Common myeloid progenitor, CD34-positive (primary cell): ENCODE data around the gene HRH1.

Experiments
- CTCF ChIA-PET: fragments of 350-600 bp; sonication (Branson Sonifier 250); formaldehyde crosslinking; loops from one replicate; lab custom pipeline; 2021; ENCODE audit warnings: antibody characterized with exemption; lab: Charles Lee
- POLR2A ChIA-PET: fragments of 350-600 bp; sonication (Branson Sonifier 250); formaldehyde crosslinking; loops from one replicate; lab custom pipeline; 2021; ENCODE audit warnings: antibody characterized with exemption; lab: Charles Lee
- DNase-seq, 3 donors: peaks; one replicate each; pipeline versions ENCODE4 v3.0.0 to v3.0.0-alpha.2; 2013
- H3K27ac ChIP-seq, 2 experiments: 1 replicate in 1 of 2; 2 replicates in 1 of 2; pipeline ENCODE4 v1.7.0; 2013; ENCODE audit warnings: inconsistent platforms in 2 of 2, low read length in 2 of 2, mild to moderate bottlenecking in 2 of 2, low read depth in 1 of 2, moderate library complexity in 1 of 2; ENCODE audit not compliant: severe bottlenecking in 2 of 2, insufficient read depth in 1 of 2, poor library complexity in 1 of 2
- H3K27me3 ChIP-seq, 5 experiments: replicated peaks in 2 of 5; 1 replicate in 3 of 5; 2 replicates in 2 of 5; pipeline versions ENCODE4 v1.6.1 to v1.7.0; 2013; ENCODE audit warnings: low read length in 4 of 5, mild to moderate bottlenecking in 2 of 5, moderate library complexity in 2 of 5, inconsistent platforms in 1 of 5; ENCODE audit not compliant: insufficient read depth in 5 of 5, control insufficient read depth in 4 of 5
- H3K36me3 ChIP-seq, 4 experiments: 1 replicate in 2 of 4; 2 replicates in 2 of 4; pipeline versions ENCODE4 v1.6.1 to v1.7.0; 2013; ENCODE audit warnings: low read length in 3 of 4, control low read depth in 1 of 4, mild to moderate bottlenecking in 1 of 4; ENCODE audit not compliant: control insufficient read depth in 4 of 4, insufficient read depth in 4 of 4
- H3K4me1 ChIP-seq, 4 experiments: 1 replicate in 3 of 4; 2 replicates in 1 of 4; pipeline versions ENCODE4 v1.6.1 to v1.7.1; 2013; ENCODE audit warnings: low read length in 3 of 4, mild to moderate bottlenecking in 3 of 4, control low read depth in 1 of 4, inconsistent platforms in 1 of 4, moderate library complexity in 1 of 4; ENCODE audit not compliant: control insufficient read depth in 4 of 4, insufficient read depth in 4 of 4; ENCODE audit errors: control extremely low read depth in 1 of 4
- H3K4me3 ChIP-seq, 7 experiments: 1 replicate in 4 of 7; 2 replicates in 3 of 7; pipeline versions ENCODE4 v1.5.1 to v1.7.0; 2013; ENCODE audit warnings: mild to moderate bottlenecking in 7 of 7, low read length in 6 of 7, moderate library complexity in 6 of 7, inconsistent platforms in 2 of 7, low read depth in 2 of 7, control low read depth in 1 of 7; ENCODE audit not compliant: insufficient read depth in 4 of 7, control insufficient read depth in 1 of 7; ENCODE audit errors: extremely low read depth in 1 of 7
- H3K9me3 ChIP-seq, 5 experiments: 1 replicate in 4 of 5; 2 replicates in 1 of 5; pipeline versions ENCODE4 v1.6.1 to v1.7.1; 2013; ENCODE audit warnings: low read length in 4 of 5, mild to moderate bottlenecking in 2 of 5, inconsistent platforms in 1 of 5, low read depth in 1 of 5, moderate library complexity in 1 of 5; ENCODE audit not compliant: control insufficient read depth in 4 of 5, insufficient read depth in 2 of 5; ENCODE audit errors: control extremely low read depth in 1 of 5
- WGBS: methylation state at CpG from one replicate; pipeline ENCODE4 v1.1.5; 2013; ENCODE audit not compliant: insufficient coverage; 5-methylcytosine and 5-hydroxymethylcytosine counted together

The HRH1 gene

DNA sequence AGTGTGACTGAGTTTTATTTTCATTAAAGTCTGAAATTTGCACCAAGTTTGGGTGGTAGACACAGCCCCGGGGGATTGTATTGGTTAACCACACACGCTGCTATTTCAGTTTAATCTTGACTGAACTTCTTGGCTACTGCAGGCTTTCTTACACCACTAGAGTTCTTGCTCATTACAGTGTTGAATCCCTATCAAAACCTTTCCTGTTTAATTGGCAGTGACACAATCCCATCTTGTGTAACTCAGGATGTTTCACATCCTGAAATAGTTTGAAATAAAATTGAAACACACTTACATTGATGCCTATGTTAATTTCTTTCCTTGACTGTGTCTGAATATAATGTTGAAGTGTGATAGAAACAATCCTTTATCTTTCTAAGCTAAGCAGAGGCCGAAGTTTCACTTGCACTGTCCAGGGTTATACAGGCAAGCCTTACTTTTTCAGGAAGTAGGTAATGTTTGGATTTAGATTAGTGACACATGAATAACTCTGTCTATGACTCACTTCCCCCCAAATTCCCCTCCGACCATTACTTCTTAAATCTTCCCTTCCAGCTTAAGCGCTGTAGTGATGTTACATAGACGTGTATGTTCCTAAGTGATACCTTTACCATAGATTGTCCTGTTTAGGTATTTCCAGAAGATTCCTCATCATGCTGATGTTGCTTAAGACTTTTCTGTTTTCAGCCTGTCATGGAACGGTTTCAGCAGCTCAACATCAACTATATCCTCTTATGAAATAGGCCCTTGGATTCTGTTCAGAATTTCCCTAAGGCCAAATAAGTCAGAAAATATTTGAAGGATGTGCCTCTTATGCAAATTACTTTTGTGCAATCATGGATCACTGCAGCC is 134.7 kb downstream of the HRH1 start:
- Histone ChIP-seq H3K27ac (peak overlapping the region; percentile 86 to 89), H3K9me3 (no peaks in the 10 kb centered on the region), H3K27me3 (no peaks in the 10 kb centered on the region), H3K4me3 (peak overlapping the region in 3 of 7 experiments; percentile 5 to 38 (median 23)), H3K4me1 (peaks cover 14 to 47% (median 23%) of the 10 kb centered on the region in 4 experiments), H3K36me3 (peaks cover 0 to 6% (median 0%) of the 10 kb centered on the region in 4 experiments)
- peak; percentile 81 to 96 (median 93) for DNase-seq
- WGBS, result 33% methylated on average over 3 of the region's 7 CpGs
- POLR2A ChIA-PET, result interaction anchor here (0.9 to 2.0 kb wide), 3 partner anchors 15 to 78 kb away, joined by 3 to 10 read pairs (median 7); partner anchors contain the start of gene ATG7
- CTCF ChIA-PET, result interaction anchor here (1.0 to 2.4 kb wide), 6 partner anchors 16 to 367 kb away, joined by 3 to 12 read pairs (median 3); partner anchors contain the start of gene ATG7

DNA sequence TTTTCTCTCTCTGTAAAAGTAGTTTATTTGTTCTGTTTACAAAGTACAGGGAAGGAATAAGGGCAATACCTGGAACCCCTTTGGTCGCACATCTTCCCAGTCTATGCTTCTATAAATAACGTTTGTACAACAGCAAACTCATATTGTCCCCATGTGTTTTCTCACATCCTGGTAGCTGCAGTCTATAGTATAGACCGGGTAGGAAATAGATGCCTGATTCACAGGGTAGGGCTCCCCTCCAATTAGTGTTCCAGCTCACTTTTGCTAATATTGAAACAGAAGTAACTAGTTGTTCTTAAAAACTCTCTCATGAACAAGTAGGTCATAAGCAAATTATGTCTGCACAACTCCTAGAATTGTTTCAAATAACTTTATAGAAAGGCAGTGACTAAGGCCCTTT is 135.6 kb downstream of the HRH1 start:
- no peaks in the 10 kb centered on the region for H3K9me3 ChIP-seq
- 100% methylated on average over 1 of the region's 3 CpGs for WGBS
- CTCF ChIA-PET, result interaction anchor here (1.0 to 1.2 kb wide), 4 partner anchors 9 to 366 kb away, joined by 3 read pairs; no protein-coding TSS in a partner anchor
- no peak for DNase-seq
- no peaks in the 10 kb centered on the region for H3K27me3 ChIP-seq
- peaks cover 0 to 6% (median 0%) of the 10 kb centered on the region in 4 experiments for H3K36me3 ChIP-seq
- peak overlapping the region; percentile 86 to 89 for H3K27ac ChIP-seq
- H3K4me1 ChIP-seq, result peaks cover 14 to 47% (median 23%) of the 10 kb centered on the region in 4 experiments
- POLR2A ChIA-PET, result interaction anchor here (0.7 kb wide), 1 partner anchor 444 kb away, joined by 4 read pairs; no protein-coding TSS in a partner anchor
- H3K4me3 ChIP-seq, result peak overlapping the region in 1 of 7 experiments; percentile 26

GRCh38 chr3:11290743-11291680 is 136.7 kb downstream of the HRH1 start:
- Histone ChIP-seq H3K9me3 (no peaks in the 10 kb centered on the region), H3K4me1 (peaks cover 14 to 47% (median 23%) of the 10 kb centered on the region in 4 experiments), H3K36me3 (peaks cover 0 to 3% (median 0%) of the 10 kb centered on the region in 4 experiments), H3K27ac (no peak overlapping the region), H3K4me3 (no peak overlapping the region), H3K27me3 (no peaks in the 10 kb centered on the region)
- POLR2A ChIA-PET, result interaction anchor here (0.5 kb wide), 1 partner anchor 8 kb away, joined by 3 read pairs; no protein-coding TSS in a partner anchor
- WGBS, result 83% methylated on average over 4 of the region's 11 CpGs
- CTCF ChIA-PET, result interaction anchor here (1.0 to 1.1 kb wide), 4 partner anchors 8 to 96 kb away, joined by 3 to 4 read pairs (median 3); no protein-coding TSS in a partner anchor
- peak in 1 of 3 donors; percentile 21 for DNase-seq

- Histone ChIP-seq H3K9me3 (no peaks in the 10 kb centered on the region), H3K4me3 (no peak overlapping the region), H3K36me3 (peaks cover 0 to 3% (median 0%) of the 10 kb centered on the region in 4 experiments), H3K27ac (no peak overlapping the region), H3K4me1 (peaks cover 14 to 46% (median 23%) of the 10 kb centered on the region in 4 experiments), H3K27me3 (no peaks in the 10 kb centered on the region)
- 91% methylated on average over 3 of the region's 5 CpGs for WGBS
- ChIA-PET CTCF (interaction anchor here (1.0 to 1.2 kb wide), 3 partner anchors 30 to 43 kb away, joined by 3 to 4 read pairs (median 3); no protein-coding TSS in a partner anchor), POLR2A (no interaction called here)
- no peak for DNase-seq
These were observed 137.5 kb downstream of the HRH1 start for GRCh38 chr3:11291808-11292207.

- WGBS, result 98% methylated on average over 4 of the region's 4 CpGs
- POLR2A ChIA-PET, result no interaction called here
- H3K4me3 ChIP-seq, result no peak overlapping the region
- no peaks in the 10 kb centered on the region for H3K27me3 ChIP-seq
- no peak overlapping the region for H3K27ac ChIP-seq
- H3K9me3 ChIP-seq, result no peaks in the 10 kb centered on the region
- no peak for DNase-seq
- no peaks in the 10 kb centered on the region for H3K4me1 ChIP-seq
- CTCF ChIA-PET, result interaction anchor here (1.0 to 2.0 kb wide), 2 partner anchors 9 to 23 kb away, joined by 3 to 5 read pairs; no protein-coding TSS in a partner anchor
- H3K36me3 ChIP-seq, result peaks cover 0 to 16% (median 7%) of the 10 kb centered on the region in 4 experiments
These were observed 142.8 kb downstream of the HRH1 start for GRCh38 chr3:11297126-11297525.

DNA sequence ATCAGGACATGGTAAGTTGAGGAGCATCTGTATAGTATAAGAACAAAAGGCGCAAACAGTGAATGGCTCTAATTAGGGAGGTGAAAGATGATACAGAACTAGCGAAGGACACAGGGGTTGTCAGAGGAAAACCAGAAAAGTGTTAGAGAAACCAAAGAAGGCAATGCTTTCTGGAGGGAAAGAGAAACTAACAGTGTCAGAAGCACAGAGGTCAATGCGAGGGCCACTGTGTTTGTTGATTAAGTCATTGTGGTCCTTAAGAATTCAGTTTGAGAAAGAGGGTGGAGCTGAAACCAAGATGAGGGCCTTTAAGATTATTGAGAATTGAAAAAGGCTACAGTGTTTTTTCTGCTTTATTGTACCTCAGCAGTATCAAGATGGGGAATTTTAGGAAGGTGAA is 146.7 kb downstream of the HRH1 start:
- Histone ChIP-seq H3K27ac (no peak overlapping the region), H3K27me3 (no peaks in the 10 kb centered on the region), H3K4me3 (no peak overlapping the region), H3K9me3 (no peaks in the 10 kb centered on the region), H3K4me1 (peaks cover 0 to 7% (median 0%) of the 10 kb centered on the region in 4 experiments), H3K36me3 (peaks cover 6 to 31% (median 15%) of the 10 kb centered on the region in 4 experiments)
- WGBS, result 100% methylated on average over 3 of the region's 3 CpGs
- no peak for DNase-seq
- POLR2A ChIA-PET, result no interaction called here
- CTCF ChIA-PET, result interaction anchor here (1.3 to 2.0 kb wide), 2 partner anchors 12 to 34 kb away, joined by 4 to 5 read pairs; no protein-coding TSS in a partner anchor
